EH (cell line): Measurements from ENCODE around the gene ACTL8.

Source experiments
- DNase-seq: peaks from one replicate; pipeline ENCODE4 v3.0.0-alpha.2; 2015; ENCODE audit warnings: low read depth

ACTL8 gene

DNA sequence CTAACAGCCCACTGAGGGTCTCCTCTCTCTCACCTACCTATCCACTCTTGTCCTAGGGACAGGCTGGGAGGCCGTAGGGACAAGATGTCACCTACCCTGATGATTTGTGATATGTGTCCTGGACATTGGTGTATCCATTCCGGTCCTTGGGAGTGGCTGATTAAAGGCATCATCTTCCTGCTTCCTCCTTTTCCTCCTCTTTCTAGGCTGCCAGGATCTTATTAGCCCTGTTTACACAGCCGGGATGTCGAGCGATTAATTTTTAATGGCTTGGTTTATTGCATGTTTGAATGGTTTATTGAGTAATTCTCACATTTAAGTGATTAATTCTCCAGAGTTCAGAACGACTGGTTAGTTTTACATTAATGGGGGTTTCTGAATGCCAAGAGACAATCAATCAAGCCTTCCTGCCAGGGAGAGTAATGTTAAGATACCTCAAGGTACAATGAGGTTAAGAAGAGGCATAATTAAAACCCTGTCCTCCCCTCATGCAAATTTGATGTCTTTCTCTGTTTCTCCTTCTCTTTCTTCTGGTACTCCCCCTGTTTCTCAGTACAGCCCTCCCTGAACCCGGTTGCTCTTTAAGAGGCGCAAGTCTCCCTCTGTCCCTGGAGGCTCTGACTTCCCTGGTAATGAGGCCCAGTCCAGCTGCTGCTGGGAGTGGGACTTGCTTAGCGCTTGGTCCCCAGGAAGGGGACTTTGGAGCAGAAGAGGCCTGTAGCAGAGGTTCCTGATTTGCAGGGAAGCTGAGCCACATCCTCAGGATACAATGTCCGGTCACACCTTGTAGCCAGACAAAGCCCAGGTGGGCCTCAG is 50.9 kb downstream of the ACTL8 start:
- DNase-seq, result no peak

DNA sequence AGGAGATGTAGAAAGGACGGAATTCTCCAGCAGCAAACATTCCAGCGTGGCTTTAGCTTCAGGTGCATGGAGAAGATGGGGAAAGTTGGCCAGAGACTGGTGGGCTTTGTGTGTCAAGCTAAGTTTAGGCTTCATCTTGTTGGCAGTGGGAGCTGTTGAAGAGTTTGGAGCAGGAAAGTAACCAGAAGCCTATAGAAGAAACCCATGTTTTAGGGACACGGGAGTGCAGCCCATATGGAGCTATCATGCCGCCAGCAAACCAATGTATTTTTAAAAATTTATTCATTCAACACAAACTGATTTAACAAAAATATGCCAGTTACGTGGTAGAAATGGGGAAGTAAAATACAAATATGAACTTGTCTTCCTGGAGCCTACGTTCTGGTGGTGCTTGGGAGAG is 53.7 kb downstream of the ACTL8 start:
- no peak for DNase-seq

DNA sequence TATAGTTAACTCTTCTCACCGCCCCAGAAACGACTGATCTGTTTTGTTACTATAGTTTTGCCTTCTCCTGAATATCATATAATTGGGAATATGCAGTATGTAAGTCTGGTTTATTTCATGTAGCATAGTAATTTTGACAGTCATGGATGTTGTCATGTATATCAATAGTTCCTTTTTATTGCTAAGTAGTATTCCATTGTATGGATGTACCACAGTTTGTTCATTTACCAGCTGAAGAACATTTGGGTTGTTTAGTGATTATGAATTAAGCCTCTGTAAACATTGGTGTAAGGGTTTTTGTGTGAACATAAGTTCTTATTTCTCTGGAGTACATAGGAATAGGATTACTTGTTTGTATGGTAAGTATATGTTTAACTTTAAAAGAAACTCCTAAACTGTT is 55.5 kb downstream of the ACTL8 start:
- no peak for DNase-seq

DNA sequence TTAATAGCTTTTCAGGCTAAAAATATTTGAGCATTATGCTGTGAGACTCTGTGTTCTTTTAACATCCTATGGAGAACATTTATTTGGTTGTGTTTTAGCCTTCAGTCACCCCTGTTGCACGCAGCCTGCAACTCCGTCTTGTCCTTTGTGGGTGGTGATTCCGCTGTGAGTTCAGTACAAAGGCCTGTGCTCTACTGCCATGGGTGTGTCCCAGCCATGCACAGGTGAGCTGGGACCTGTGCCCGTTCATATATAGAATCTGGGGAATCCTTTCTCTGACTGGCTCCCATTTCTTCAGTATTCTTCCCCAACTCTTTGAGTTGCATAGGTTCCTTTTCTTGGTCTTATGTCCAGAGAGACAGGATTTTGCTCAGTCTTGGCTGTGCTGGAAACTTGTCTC is 61.4 kb downstream of the ACTL8 start:
- DNase-seq, result no peak

DNA sequence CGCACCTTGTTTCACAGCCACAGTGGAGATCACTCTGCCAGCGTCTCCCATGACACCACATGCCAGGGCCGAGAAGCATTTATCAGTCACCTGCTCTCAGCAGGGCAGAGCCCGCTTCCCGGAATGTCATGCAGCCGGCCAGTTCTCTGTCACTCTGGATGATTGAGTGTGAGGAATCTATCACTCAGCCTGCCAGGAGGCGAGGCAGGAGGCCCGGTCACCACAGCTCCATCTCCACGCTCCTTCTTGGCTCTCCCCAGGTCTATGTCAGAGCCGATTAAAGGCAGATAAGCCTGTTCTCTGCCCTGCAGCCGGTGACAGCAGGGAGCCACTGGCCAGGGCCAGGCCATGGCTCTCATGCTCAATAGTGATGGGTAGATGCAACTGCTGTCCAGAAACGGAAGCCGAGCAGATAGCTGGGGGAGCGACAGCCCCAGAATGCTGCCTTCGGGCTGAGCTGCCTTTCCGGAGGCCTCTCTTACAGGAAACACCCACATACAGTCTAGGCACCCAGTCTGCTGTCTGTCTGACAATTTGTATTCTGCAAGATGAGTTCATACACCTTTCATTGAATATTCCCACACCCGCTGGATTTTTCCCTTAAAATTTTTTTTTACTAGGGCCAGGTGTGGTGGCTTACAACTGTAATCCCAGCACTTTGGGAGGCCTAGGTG is 64.1 kb downstream of the ACTL8 start:
- DNase-seq, result no peak

DNA sequence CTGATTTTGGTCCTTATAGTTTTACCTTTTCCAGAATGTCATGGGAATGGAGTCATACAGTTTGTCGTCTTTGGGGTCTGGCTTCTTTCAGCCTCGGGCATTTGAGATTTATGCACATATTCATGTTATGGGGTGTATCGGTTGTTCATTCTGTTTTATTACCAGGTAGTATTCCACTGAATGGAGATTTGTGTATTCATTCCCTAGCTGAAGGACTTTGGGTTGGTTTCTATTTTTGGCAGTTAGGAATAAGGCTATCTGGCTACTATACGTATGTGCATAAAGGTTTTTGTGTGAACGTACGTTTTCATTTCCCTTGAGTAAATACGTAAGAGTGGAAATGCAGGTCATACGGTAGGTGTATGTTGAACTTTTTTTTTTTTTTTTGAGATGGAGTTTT is 65.1 kb downstream of the ACTL8 start:
- no peak for DNase-seq

DNA sequence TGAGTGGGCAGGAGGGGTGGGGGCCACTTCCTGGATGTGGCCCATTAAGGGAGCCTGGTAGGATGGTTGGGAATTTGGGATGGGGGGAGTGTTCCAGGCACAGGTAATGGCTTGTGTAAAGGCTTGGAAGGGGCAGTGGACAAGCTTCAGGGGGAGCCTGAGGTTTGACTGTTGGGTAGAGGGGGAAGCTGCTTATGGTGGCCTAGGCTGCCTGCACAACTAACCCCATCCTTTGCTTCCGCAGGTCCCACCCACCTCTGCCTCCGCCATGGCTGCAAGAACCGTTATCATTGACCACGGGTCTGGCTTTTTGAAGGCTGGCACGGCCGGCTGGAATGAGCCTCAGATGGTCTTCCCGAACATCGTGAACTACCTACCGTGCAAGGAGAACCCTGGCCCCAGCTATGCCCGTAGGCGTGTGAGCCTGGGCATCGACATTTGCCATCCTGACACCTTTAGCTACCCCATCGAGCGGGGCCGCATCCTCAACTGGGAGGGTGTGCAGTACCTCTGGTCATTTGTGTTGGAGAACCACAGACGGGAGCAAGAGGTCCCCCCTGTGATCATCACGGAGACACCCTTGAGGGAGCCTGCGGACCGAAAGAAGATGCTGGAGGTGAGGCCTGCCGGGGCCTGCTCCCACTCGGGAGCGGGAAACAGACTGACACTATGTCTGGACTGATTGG is 67.8 kb downstream of the ACTL8 start:
- no peak for DNase-seq

DNA sequence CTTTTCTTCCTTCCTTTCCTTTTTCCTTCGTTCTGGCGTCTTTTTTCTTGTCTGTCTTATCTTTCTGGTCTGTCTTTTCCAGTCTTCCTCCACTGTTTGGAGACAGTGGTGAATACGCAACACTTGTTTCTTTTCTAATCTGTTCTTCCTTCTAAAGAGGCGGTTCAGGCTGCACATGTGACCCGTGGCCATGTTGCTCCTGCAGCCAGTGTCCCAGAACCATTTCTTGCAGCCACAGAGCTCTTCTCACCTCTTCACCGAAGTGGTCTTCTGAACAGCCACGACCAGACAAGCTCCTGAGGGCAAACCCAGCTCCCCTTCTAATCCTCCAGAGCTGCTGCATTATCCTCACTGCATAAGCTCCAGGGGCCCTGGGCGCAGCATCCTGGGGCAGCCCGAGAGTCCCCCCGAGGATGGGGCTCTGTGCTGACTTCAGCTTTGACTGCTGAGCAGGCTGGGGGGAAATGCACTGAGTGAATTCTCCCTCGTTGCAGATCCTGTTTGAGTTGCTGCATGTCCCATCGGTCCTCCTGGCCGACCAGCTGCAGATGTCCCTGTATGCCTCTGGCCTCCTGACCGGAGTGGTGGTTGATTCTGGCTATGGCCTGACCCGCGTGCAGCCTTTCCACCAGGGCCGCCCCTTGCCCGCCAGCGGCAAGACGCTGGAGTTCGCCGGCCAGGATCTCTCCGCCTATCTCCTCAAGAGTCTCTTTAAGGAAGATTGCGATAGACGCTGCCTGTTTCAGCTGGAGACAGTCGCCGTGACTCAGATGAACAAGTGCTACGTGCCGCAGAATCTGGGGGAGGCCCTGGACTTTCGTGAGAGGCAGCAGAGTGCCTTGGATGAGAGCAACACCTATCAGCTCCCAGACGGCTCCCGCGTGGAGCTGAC is 70.4 kb downstream of the ACTL8 start:
- DNase-seq, result no peak

DNA sequence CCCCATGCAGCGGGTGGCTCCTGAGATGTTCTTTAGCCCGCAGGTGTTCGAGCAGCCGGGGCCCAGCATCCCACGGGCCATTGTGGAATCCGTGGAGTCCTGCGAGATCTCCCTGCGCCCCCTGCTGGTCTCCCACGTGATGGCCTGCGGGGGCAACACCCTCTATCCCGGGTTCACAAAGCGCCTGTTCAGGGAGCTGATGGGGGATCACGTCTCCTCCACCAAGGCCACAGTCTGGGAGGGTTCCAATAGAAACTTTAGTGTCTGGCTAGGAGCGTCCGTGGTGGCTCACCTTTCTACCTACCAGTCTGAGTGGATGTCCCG is 71.0 kb downstream of the ACTL8 start:
- peak; percentile 51 for DNase-seq

DNA sequence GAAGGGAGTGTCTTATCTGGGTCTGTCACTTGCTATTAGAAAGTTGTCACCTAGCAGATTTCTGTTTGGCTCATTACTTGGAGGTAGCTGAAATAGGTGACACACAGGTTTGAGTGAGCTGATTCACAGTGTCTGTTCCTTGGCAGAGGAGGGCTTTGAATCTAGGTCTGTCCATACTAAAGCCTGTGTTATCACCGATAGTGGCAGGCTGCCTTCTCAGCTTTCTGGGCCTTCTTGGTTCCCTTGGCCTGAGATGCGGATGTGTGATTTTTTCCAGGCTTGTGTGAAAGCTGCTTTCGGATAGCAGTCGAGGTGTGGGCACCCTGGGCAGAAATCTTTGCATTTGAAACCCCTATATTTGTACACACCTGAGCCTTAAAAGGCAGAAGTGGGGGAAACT is 73.9 kb downstream of the ACTL8 start:
- no peak for DNase-seq

DNA sequence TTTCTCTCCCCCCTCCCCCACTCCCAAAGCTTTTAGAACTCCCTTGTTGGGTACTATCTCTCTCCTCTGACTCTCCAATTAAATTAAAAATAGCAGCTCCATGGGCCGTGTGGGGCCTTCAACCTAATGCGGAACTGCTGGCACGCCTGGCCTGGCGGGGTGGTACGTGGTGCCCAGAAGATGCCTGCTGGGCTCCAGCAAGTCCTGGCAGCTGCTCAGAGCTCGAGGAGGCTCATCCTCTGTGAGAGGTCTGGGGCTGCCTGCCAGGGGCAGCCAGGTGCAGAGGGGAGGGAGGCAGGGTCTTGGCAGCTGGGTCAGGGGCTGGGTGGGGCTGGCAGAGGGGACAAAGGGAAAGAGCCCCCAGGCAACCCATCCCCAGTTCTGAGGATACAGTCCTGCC is 74.4 kb downstream of the ACTL8 start:
- DNase-seq, result no peak

DNA sequence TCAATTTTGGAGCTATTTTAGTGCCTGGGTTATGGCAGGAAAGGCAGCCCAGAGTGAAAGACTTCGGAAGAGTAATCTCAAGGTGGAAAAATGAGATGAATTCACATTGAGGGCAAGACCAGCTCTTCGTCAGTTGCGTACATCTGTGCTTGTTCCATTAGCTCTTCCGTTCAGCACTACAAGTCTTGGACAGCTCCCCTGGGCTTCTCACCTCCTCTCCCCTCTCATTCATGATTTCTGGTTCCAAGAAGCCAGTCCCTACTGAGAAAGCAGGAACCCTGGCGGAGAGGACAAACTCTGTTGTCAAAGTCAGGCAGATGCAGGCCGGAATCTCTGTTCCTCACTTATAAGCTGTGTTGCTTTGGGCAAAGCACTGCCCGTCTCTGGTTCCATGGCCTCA is 76.5 kb downstream of the ACTL8 start:
- peak; percentile 73 for DNase-seq

DNA sequence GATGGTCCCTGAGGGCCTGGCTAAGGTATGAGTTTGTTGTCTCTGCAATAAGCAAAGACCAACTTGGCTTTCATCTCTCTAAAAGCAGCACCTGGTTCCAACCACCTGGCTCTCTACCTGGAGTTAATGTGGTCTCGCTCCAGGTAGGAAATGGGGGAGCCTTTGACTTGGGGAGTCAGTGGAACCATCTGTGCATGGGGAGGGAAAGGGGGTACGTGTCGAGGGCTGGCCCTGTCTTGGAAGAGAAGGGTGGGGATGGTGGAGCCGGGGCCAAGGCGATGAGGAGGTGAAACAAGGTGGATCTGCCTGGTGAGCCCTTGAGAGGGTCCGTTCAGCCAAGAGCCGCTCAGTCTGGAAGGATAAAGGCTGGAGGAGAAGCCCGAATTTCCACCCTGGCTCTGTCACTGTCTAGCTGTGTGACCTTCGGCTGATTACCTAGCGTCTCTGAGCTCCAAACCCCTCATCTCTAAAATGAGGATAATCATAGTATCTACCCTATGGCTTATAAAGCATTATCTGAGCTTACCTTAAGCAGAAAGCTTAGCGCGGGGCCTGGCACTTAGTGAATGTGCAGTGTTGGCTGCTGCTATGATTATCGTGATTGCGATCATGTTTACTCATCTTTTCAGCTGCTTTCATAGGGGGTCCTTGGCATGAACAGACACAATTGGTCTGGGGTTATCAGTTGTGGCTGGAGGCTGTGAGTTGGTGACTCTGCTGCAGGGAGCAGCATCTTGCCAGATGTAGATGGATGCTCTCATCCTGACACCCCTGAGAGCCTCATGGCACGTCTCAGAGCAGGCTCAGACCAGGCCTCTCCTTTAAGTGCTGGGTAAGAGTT is 78.7 kb downstream of the ACTL8 start:
- no peak for DNase-seq

DNA sequence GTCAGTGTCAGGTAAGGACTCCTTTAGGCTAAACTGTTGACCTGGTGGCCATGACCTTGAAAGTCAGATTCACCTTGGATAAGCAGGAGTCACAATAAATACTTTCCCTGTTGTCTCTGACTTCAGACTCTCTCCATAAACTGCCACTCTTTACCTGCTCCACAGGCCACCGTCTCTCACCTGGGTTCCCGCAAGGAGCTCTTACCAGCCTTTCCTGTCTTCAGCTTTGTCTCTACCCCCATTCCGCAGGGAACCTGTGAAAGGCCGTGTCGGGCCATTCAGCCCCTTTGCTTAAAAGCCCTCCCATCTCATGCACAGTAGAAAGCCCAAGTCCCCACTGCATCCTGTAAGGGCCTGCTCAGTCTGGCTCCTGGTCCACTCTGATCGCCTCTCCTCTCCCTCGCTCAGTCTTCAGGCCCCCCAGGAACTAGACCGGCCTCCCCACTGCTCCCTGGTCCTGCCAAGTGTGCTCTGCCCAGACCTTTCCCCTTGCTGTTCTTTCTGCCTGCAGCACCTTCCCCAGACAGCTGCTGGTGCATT is 79.5 kb downstream of the ACTL8 start:
- no peak for DNase-seq

DNA sequence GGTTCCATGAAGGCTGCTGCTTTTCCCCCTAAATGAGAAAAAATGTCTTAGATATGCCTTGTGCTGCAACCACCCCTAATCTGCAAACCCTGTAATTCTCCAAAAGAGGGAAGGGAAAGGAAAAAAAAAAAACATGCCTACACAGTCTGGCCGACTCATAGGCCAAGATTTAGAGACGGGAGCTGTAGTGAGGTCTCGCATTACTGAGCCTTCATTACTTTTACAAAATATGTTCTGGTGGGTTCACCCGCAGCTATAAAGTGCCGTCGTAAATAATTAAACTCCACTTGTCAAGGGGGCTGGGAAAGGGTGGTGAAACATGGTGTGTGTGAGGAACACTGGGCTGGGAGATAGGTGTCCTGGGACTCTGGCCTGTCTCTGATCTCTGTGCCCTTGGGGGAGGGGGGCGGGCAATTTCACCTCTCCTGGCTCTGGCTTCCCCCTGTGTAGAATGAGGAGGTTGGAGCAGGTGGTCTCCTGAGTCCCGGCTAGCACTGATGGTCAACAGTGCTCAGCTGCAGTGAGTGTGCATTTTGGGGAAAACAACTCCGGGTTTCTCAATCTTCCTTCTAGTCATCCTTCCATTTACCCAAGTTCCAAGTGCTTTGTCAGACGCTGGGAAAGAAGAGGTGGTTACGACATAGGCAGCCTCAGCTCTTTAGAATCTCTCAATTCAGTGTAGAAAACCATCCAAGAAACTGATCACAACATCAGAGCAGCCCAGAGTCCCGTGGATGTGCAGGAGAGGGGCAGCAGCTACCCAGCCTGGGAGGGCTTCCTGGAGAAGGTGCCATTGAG is 82.3 kb downstream of the ACTL8 start:
- DNase-seq, result no peak

DNA sequence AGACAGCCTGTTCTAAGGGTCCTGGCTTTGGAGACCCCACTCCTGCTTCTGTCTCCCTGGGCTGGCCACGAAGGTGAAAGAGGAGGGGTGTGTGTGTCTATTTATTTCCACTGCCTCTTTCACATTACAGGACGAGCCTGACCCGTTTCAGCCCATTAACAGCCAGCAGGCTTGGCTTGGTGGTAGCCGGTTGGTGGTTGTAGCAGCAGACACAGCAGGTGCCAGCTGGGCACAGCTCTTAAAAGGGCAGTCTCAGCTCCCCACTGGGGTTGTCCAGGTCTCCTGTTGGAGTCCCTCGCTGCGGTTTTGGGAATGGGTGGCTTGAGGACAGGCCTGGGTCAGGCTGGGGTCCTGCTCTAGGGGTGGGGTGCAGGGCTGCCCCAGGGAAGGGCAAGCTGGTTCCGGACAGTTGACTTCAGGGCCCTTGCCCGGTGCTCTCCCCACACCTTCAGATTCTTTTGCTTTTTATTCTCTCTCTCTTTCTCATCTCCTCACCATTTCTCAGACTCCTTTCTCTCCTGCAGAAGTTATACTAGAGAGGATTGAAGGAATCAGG is 84.6 kb downstream of the ACTL8 start:
- DNase-seq, result no peak

DNA sequence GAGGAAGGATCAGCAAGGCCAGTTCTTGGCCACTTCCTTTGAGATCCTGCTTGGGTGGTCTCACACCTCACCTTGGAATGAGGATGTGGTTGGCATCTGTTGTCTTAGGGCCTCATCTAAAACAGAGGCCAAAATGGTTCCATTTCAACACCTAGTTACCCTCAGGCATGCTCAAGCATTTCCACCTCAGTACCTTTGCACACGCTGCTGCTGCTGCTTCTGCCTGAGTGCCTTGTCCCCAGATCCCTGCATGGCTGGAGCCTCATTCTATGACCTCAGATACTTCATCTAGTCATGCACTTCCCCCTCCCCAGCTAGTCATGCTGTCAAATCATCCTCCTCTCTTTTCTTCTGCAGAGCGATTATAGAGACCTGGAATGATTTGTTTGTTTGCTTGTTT is 86.8 kb downstream of the ACTL8 start:
- no peak for DNase-seq

DNA sequence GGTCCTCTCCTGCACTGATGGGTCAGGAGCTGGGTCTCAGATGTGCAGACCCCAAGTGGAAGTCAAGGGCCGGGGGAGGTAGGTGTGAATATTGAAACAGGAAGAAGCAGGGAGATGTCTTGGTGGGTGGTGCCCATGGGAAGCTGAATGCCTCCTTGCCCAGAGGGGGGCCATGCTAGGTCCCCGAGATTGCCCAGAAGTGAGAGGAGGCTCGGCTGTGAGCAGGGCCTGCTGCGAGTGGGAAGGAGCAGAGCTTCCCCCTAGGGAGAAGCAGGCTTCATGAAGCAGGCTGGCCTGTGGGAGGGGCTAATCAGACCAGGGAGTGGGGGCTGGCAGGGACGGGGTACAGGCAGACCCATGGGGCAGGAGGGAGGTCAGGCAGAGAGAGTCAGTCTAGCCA is 87.6 kb downstream of the ACTL8 start:
- no peak for DNase-seq

DNA sequence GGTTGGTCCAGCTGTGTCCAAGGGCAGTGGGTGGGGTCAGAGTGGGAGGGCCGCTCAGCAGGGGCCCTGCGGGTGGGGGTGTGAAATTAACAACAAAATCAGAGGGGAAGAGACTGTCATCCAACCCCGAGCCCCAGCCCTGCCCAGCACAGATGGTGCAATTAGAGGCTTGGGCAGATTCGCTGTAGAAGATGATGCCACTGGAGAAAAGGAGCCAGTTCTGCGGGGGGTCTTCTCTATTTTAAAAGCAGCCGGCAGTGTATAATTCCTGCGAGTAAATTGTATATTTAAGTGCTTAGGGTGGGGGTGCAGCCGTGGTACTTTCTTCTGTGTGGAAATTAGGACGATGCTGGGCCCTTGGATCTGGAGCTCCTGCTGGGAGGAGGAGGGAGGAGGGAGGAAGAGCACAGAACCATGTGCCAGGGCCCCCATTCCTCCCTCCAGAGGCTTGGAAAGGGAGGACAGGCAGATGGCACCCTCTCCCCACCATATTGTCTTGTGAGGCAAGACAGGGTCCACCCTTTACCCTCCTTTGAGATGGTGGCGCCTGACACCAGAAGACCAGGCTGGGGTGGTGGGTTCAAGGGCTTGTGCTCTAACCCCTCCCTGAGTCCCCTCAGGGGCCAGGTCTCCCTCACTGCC is 89.2 kb downstream of the ACTL8 start:
- DNase-seq, result no peak

DNA sequence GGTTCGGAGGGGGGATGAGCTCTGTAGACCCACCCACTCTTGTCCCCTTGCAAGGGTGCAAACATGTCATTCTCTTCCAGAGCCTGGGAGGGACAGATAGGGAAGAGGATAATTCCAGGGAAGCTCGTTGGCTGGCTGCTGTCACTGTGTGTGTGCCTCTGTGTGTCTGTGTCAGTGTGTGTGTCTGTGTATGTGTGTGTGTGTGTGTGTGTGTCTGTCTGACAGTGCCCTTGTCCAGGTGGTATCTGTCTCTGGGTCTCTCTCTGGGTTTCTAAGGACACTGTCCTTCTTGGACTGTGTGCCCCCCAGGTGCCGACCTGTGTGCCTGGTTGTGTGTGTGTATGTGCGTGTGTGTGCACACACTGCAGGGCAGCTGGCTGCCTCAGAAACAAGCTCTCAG is 90.5 kb downstream of the ACTL8 start:
- DNase-seq, result no peak
